Measurements from ENCODE around the gene PEPD.

Gene PEPD

GRCh38 chr19:33399745-33400681 is 121.6 kb downstream of the PEPD start:
- Histone ChIP-seq H3K27me3 (ENCODE audit: insufficient read depth, poor library complexity, severe bottlenecking) (no peaks in the 10 kb centered on the region), H3K4me3 (replicated peaks; ENCODE audit: insufficient read depth, low read length) (no peak overlapping the region), H3K27ac (replicated peaks) (no peak overlapping the region)
- DNase-seq (ENCODE audit: low read depth in 1 of 2, low spot score in 1 of 2): no peak
- TF ChIP-seq GABPA (IDR thresholded peaks at IDR 0.05; ENCODE audit: low read depth) (no peak), SPI1 (IDR thresholded peaks at IDR 0.05; ENCODE audit: borderline replicate concordance, low read depth) (no peak), POLR2AphosphoS5 (IDR thresholded peaks at IDR 0.05; ENCODE audit: low read depth) (no peak), CTCF (IDR thresholded peaks at IDR 0.05; ENCODE audit: insufficient read depth, low read length) (no peak), REST (IDR thresholded peaks at IDR 0.05; ENCODE audit: insufficient replicate concordance, low read depth) (no peak)

GRCh38 chr19:33399081-33399744 is 122.4 kb downstream of the PEPD start:
- TF ChIP-seq SPI1 (IDR thresholded peaks at IDR 0.05; ENCODE audit: borderline replicate concordance, low read depth) (no peak), GABPA (IDR thresholded peaks at IDR 0.05; ENCODE audit: low read depth) (no peak), REST (IDR thresholded peaks at IDR 0.05; ENCODE audit: insufficient replicate concordance, low read depth) (no peak), CTCF (IDR thresholded peaks at IDR 0.05; ENCODE audit: insufficient read depth, low read length) (no peak)
- Histone ChIP-seq H3K4me3 (replicated peaks; ENCODE audit: insufficient read depth, low read length) (no peak overlapping the region), H3K27ac (replicated peaks) (no peak overlapping the region), H3K27me3 (ENCODE audit: insufficient read depth, poor library complexity, severe bottlenecking) (no peaks in the 10 kb centered on the region)
- no peak for DNase-seq (ENCODE audit: low read depth in 1 of 2, low spot score in 1 of 2)

- H3K4me3 ChIP-seq (replicated peaks; ENCODE audit: insufficient read depth, low read length): no peak overlapping the region
- TF ChIP-seq CTCF (IDR thresholded peaks at IDR 0.05; ENCODE audit: insufficient read depth, low read length) (no peak), SPI1 (IDR thresholded peaks at IDR 0.05; ENCODE audit: borderline replicate concordance, low read depth) (no peak), GABPA (IDR thresholded peaks at IDR 0.05; ENCODE audit: low read depth) (no peak), REST (IDR thresholded peaks at IDR 0.05; ENCODE audit: insufficient replicate concordance, low read depth) (no peak), POLR2AphosphoS5 (IDR thresholded peaks at IDR 0.05; ENCODE audit: low read depth) (no peak)
- no peak for DNase-seq (ENCODE audit: low read depth in 1 of 2, low spot score in 1 of 2)
- H3K27ac ChIP-seq (replicated peaks): no peak overlapping the region
- no peaks in the 10 kb centered on the region for H3K27me3 ChIP-seq (ENCODE audit: insufficient read depth, poor library complexity, severe bottlenecking)
These were observed 123.1 kb downstream of the PEPD start for GRCh38 chr19:33398361-33399060.

Measured in HL-60 (cell line).